ENCODE results near the gene HEY2.

DNA sequence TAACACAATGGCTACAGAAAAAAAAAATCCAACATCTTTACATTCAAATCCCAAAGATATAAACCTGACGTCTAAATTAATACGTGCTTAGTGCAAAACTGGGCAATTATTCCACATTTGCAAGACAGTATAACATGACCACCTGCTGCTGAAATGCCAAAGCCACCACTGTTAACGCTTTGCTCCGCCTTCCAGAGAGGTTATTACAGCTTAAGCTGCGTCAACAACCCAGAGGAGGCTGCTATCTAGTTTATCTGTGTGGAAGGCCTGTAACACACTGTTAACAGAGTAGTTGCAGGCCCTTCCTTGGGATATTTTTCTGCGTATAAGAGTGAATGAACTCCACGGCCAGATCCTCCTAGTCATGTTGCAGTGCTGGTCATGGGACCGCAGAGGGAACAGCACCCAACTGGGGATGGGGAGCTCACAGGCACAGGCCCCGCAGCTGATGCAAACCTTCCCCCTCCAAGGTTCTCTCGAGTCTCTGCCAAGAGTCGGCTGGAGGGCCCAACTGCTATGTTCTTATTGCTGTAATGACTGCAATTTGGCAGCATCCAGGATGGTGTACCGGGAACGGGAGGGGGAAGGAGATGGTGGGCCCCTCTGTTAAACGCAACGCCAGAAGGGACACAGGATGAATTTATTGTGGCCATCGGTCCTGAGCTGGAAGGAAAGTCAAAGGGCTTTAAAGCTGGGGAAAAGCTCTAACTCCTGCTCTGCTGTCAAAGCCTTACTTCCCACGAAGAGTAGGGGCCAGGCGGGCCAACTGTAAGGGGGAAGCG lies 40.3 kb downstream of the HEY2 start:
- TF ChIP-seq, protein P1, sequence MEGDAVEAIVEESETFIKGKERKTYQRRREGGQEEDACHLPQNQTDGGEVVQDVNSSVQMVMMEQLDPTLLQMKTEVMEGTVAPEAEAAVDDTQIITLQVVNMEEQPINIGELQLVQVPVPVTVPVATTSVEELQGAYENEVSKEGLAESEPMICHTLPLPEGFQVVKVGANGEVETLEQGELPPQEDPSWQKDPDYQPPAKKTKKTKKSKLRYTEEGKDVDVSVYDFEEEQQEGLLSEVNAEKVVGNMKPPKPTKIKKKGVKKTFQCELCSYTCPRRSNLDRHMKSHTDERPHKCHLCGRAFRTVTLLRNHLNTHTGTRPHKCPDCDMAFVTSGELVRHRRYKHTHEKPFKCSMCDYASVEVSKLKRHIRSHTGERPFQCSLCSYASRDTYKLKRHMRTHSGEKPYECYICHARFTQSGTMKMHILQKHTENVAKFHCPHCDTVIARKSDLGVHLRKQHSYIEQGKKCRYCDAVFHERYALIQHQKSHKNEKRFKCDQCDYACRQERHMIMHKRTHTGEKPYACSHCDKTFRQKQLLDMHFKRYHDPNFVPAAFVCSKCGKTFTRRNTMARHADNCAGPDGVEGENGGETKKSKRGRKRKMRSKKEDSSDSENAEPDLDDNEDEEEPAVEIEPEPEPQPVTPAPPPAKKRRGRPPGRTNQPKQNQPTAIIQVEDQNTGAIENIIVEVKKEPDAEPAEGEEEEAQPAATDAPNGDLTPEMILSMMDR (conservative IDR thresholded peaks at IDR 0.05; ENCODE audit: low read depth, low read length) = no peak
- no peak for TF ChIP-seq EZH2phosphoT487 (IDR thresholded peaks at IDR 0.05; ENCODE audit: borderline replicate concordance, low read length)

Measured in PC-3 (cell line).